Measurements from ENCODE around the gene DIS3L2. TPM values are rescaled to one million over a fixed set of nuclear protein-coding genes. Genes with fewer than 3 reads are reported as not detected.

Gene DIS3L2
- total RNA-seq, 2 donors from 2014 or later: 33.5 to 35.5 TPM

DNA sequence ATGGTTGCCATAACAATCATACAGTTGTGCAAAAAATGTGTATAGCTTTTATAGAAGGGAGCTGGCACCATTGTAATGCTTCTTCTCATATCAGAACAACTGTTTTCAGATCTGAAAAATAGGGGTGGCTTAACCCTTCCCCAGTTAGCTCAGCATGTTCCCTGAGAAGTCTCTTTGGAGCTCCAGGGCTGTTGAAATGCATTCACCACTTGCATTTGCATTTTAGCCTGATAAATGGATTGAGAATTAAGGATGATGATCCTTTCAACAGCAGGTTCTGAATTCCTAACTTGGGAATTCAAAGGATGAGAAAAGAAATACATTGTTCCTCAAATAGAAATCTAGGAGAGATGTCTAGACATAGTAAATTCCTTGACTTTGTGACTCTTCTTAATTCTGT lies 235.3 kb downstream of the DIS3L2 start:
- DNase-seq (no peak), ATAC-seq (no peak)

DNA sequence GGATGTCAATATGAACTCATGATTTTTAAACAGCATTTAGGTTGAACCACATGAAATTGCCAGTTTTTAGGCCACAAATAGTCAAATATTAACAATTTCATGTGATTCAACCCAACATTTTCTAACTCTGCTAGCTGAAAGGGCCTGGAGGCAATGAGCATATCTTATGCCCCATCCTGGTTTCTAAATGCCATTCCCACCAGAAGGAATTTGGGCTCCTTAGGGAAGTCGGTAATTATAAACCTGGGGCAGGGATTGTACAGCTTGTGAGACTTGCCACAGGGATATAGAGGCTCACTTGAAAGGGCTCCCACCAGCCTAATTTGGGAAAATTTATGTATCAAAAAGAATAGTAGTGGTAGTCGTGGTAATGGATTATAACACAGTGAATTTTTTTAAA lies 238.7 kb downstream of the DIS3L2 start:
- no peak for DNase-seq
- no peak for ATAC-seq
- intact Hi-C loops (cut with DNase I, micrococcal nuclease): no loop called here

More for the DNA sequence above, 235.3 kb downstream of the DIS3L2 start:
- intact Hi-C loops (cut with DNase I, micrococcal nuclease): no loop called here

DNA sequence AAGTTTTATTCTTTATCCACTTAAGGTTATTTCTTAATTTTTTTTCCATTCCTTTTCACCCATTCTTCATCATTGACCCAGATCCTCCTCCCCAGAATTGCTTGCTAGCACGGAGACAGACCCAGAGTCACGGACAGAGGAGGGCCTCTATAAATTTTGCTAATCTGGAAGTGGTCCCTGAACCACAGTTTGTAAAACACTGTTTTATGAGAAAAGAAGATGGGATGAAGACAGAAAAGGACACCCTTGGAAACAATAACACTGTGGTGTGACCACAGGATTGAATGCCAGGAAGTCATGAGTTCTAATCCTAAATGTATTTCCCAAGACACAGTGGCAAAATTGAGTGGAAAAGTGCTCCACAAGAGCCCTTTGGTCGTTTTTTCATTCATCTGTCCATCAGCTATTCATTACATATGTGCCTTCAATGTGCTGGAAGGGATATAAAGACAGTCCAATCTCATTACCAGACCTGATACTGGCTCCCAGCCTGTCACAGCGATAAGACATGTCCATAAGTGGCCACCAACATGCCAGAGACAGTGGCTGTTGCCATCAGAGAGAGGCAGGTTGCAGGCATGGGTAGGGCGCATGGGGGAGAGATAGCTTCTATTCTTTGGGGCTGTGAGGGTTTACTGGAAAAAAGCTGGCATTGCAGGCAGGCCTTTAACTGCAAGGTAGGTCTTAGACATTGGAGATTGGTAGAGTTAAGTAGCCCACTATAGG lies 241.8 kb downstream of the DIS3L2 start:
- intact Hi-C loops (cut with DNase I, micrococcal nuclease): no loop called here
- DNase-seq: no peak
- no peak for ATAC-seq

DNA sequence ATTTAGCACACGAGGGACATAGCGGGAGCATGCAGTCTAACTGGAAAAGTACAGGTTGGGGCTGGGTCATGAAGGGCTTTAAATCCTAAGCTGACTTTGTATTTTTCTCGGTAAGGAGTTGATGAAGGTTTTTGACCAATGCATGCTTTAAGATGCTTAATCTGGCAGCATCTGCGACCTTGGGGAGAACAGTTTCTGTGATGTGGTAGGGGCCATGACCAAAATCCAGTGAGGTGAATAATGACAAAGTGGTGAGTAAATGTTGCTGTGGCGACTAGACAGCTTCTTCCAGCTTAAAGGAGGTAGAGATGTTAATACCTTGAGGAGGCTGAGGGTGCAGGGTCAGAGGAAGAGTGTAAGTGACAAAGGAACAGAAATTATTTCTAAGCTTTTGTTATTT lies 242.4 kb downstream of the DIS3L2 start:
- intact Hi-C loops (cut with DNase I, micrococcal nuclease): no loop called here
- DNase-seq: no peak
- ATAC-seq: no peak

DNA sequence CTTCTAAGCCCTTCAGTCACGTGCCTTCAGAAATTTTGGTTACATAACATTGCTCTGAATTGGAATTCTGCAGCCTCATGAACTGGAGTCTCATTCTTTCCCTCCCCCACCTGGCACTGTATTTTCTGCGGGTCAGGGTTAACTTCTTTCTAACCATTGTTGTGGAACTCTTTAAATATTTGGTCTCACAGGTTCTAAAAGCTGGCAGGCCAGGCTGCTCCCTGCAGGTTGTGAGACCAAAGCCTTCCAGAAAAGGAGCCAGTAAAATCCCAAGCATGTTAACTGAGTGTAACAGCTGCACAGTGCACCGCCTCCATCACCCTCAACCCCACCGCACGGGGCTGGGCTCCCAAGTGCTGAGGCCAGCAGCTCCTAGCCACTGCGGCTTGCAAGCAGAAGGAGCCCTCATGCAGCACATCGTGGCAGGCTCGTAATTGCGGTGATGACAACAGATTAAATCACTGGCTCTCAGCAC lies 243.0 kb downstream of the DIS3L2 start:
- intact Hi-C loops (cut with DNase I, micrococcal nuclease): no loop called here
- ATAC-seq (no peak), DNase-seq (no peak)

DNA sequence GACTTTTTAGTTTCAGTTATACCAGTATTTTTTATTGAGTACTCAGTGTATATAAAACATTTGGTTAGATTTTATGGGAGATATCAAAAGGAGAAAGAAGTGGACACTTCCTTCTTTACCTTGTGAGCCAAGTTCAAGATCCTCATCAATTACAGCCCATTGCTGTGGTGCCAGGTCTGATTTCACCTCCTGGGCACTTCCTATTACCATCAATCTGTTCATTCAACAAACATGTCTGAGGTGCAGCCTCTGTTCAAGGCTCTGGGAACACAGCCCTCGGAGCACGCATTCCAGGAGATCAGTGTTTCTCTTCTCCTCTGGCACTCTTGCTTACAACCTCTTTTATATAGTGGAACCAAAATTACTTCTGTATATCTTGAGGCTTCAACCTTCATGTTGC lies 245.7 kb downstream of the DIS3L2 start:
- ATAC-seq: no peak
- intact Hi-C loops (cut with DNase I, micrococcal nuclease): no loop called here
- no peak for DNase-seq

DNA sequence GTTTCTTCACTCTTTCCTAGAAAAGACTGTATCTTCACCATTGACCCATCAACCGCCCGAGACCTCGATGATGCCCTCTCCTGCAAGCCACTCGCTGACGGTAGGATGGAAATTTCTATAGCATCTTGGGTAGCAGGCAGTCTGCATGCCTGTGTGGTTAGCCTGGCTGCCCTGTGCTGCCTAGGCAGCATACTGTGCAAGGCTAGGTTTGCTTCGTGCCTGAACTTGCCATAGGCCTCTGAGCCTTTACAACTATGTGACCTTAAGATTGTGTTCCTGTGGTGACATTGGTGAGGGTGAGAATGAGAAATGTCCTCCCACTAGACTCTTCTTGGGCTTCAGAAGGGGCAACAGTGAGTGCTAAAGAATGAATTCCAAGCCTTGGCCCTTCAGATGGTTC lies 248.8 kb downstream of the DIS3L2 start:
- DNase-seq: no peak
- intact Hi-C loops (cut with DNase I, micrococcal nuclease): no loop called here
- no peak for ATAC-seq

DNA sequence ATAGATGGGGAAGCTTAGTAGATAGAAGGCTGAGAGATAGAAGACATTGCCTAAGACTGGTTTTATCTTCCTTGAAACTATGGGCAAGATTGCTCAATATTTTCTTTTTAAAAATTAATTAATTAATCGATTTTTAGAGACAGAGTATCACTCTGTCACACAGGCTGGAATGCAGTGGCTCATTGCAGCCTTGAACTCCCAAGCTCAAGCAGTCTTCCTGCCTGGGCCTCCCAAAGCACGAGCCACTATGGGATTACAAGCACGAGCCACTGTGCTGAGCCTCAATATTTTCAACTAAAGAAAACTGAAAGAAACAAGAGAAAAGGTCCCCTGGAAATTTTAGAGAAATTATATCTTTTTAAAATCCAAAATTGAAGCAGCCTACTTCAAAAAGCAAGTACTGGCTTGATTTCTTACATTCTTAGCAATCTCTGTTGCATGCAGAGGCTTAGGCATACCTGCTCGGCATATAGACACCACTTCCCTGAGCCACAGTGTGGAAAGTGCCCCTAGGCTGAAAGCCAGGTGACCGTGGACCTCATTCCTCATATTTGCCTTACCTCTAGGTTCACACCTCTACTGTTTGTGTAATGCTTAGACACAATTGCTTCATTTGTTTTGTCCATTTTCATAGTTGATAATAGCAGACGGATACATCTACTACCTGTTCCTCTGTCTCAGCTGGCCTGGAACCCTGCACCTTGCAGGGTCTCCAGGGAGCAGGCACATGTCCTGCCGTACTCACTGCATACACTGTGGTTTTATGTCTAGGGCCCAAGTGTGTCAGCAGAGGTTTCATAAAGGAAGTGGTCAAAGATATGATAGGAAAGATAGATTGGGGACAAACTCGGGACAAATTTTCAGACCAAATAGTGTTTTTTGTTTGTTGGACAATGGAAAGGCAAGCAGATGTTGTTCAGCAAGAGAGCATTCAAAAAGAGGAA lies 250.5 kb downstream of the DIS3L2 start:
- intact Hi-C loops (cut with DNase I, micrococcal nuclease): no loop called here
- ATAC-seq (no peak), DNase-seq (no peak)

DNA sequence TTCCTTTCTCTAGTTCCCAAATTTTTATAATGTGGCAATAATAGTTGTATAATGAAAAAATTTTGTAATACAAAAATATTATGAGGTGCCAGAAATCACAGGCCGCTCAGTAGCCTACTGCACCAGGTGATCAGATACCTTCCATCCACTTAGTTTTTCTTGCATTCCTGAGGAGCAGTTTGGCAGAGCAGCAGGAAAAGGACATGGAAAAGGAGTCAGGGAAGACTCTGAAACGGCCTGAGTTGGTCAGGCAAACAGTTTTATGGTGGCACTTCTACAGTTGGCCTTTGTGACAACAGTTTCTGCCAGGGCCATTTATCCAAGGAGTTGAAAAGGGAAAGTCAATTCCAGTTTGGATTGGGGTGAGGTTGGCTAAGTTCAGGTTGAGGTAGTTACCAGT lies 251.7 kb downstream of the DIS3L2 start:
- ATAC-seq (peak; percentile 43), DNase-seq (no peak)
- intact Hi-C loops (cut with DNase I, micrococcal nuclease): no loop called here

DNA sequence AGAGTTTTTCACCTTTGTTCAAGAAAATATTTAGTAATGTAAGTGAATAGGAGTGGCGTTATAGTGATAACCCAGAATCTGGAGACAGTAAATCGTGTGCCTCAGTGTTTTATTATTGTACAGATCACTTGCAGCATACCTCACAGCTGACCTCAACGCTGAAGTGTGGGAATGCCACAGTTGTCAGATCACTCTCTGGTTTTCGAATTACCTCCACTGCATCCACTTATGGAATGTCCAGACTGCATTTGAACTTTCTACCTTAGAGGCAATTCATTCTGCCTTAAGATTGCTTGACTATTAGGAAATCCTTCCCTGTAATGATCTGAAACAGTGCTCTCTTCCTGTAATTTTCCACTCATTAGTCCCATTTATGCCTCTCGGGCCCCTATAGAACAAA lies 252.5 kb downstream of the DIS3L2 start:
- ATAC-seq (no peak), DNase-seq (no peak)
- intact Hi-C loops (cut with DNase I, micrococcal nuclease): no loop called here

DNA sequence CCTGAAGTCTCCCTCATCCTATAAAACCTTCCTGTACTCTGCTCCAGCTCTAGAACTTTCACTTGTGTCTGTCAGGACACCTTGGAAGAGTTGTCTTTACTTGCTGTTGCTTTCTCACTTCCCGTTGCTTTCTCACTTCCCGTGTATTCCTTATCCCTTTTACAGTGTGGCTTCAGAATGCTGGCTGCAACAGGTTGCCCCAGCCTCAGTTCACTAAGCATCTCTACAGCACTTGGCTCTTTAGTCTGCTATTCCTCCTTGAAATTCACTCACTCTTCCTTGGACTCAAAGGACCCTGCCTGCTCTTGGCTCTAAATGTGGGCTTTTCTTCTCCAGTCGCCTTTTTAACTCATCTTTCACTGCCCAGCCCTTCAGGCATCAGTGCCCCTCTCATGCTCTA lies 254.5 kb downstream of the DIS3L2 start:
- no peak for ATAC-seq

DNA sequence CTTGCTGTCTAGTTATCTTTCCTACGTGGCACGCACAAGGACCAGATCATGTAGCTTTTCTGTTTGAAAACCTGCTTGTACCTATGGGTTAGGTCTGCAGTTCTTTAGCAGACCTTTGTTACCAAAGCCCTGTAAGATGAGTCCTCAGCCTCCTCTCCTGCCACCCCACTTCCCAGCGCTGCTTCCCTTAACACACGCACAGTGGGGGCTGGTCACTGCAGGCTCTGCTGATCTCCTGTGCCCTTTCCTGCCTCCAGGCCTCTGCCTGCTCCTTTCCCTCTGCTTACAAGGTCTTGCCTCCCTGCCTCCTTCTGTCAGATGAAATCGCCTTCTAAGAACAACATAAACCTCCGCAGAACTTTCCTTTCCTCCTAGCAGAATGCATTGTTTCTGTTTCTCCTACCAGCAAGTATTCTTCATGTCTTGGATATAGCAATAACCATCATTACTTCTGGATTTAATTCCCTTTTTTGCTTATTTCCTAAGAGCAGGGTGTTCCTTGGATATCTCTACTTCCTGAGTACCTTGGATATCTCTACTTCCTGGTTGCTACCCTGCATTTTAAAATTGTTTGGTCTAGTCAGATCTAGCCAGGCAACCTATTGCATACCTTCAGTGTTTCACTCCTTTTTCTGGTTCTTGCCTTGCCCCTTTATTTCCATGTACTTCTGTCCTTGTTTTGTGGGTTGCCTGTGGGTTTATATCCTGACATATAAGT lies 257.4 kb downstream of the DIS3L2 start:
- intact Hi-C loops (cut with DNase I, micrococcal nuclease): no loop called here
- ATAC-seq (peak; percentile 36), DNase-seq (no peak)

More for the DNA sequence above, 254.5 kb downstream of the DIS3L2 start:
- no peak for DNase-seq
- intact Hi-C loops (cut with DNase I, micrococcal nuclease): no loop called here

DNA sequence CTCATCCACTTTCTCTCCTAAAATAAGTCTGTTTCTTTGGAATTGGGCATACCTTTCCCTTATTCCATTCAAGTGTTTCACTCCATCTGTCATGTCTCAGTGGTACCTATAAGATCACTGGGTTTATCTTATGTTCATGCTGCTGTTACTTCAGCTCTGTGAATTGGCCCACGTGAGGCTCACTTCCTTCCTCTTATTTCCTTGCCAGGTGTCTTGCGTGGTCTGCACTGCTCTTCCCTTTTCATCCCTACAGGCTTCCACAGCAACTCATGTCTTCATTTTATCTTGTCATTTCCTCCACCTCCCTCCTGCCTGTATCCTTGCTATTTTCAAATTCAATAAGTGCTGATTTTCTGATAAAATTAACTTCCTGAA lies 258.0 kb downstream of the DIS3L2 start:
- intact Hi-C loops (cut with DNase I, micrococcal nuclease): no loop called here
- ATAC-seq (no peak), DNase-seq (no peak)

DNA sequence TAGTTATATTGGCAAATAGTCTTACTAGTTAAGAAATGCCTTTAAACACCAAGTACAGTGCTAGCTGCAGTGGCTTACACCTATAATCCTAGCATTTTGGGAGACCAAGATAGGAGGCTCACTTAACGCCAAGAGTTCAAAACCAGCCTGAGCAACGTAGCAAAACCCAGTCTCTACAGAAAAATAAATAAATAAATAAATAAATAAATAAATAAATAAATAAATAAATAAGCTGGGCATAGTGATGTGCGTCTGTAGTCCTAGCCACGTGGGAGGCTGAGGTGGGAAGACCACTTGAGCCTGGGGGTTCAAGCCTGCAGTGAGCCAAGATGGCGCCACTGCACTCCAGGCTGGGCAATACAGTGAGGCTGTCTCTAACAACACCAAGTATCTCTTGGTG lies 258.4 kb downstream of the DIS3L2 start:
- ATAC-seq (no peak), DNase-seq (no peak)
- intact Hi-C loops (cut with DNase I, micrococcal nuclease): no loop called here

DNA sequence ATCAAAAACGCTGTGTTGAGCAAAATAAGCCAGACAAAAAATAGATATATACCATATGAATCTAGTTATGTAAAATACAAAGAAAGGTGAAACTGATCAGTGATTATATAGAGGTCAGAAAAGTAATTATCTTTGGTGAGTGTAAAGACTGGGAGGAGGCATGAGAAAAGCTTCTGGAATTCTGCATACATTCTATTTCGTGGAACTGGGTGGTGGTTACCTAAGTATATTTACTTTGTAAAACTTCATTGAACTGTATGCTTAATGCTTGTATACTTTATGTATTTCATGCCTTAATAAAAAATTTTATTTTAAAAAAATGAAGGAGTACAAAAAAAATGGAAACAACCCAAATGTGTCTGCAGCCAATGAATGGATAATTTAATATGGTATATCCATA lies 263.9 kb downstream of the DIS3L2 start:
- peak; percentile 42 for ATAC-seq
- DNase-seq: no peak
- intact Hi-C loops (cut with DNase I, micrococcal nuclease): no loop called here

DNA sequence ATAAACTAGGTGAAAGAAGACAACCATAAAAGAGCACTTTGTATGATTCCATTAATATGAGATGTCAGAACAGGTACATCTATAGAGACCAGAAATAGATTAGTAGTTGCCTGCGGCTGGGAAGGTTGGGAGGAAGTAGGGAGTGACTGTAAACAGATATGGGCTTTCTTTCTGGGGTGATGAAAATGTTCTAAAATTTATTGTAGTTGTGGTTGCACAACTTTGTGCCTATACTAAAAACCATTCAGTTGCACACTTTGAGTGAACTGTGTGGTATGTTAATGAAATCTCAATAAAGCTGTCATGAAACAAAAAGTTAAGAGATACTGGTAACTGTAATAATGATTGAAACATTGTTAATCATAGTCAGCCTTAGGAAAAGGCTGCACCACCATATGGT lies 264.4 kb downstream of the DIS3L2 start:
- peak; percentile 22 for ATAC-seq
- DNase-seq: no peak
- intact Hi-C loops (cut with DNase I, micrococcal nuclease): no loop called here

DNA sequence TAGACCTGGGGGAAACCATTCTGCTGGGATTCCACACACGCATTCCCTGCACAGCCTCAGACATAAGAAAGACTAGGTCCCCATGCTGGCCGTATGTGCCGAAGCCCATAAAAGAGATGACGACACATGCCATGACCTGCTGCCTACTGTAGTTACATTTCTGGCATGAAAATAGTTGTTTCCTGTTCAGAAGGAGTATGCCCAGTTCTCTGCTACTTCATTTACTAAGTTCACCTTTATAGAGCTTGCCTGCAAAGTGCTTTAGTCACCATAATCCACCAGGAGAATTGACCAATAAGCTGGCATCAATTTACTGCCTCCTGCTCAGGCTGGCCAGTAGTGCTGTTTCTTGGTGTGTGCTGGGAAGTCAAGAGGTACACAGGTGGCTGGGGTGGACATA lies 266.8 kb downstream of the DIS3L2 start:
- peak; percentile 15 to 46 for DNase-seq
- peak; percentile 86 for ATAC-seq
- intact Hi-C loops (cut with DNase I, micrococcal nuclease): no loop called here

DNA sequence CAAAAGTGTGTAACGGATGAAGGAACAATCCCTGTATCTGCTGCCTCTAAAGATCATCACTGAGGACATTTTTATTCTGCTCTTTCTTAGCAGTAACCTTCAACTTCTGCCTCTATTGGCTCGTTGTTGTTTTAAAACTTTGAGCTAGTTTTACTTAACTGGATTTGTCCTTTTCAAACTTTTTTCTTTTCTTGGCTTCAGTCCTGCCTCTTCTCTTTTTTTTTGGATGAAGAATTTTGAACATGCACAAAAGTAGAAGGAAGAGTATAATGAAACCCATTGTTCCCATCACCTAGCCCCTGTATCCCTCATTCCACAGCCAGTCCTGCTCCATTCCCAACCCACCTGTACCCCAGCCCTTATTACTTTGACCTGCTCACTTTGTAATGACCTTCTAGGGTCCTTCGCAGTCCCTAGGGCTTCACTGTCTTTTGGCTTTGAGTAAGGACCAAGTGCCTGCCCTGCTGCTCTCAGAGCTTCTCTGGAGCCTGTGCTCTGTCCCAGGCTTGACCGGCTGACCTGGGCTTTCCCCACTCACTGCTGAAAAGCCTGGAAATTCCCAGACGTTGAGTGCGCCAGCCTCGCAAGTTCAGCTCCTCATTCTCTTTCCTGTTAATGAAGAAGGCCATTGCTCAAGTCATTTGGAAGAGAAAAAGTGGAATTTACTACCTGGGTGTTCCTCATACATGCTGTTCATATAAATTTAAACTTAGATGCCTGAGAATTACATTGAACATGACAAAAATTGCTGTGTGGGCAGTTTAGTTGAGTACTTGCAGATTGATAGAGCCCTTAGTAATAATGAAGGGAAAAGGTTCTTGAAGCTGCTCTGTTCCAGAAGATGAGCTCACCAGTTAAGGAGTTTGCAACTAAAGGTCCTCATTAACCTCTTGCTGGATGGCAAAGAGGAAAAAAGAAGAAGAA lies 267.7 kb downstream of the DIS3L2 start:
- no peak for ATAC-seq
- no peak for DNase-seq
- intact Hi-C loops (cut with DNase I, micrococcal nuclease): no loop called here

DNA sequence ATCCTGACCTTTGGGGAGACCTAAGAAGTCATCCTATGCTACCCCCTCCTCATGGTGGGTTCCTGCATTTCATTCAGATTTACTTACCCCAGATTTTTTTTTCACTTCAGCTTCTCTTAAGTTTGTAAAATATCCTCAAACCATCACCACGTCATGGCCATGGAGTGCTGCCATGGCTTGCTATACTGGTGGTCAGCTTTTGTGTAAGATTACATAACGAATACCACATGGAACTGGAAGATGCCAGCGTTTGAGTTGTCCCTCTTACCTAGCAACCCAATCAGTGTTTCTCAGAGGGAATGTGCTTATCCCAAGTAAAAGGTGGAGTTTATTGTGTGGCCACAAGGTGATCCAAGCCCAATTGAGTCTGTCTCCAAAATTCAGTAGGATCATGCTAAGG lies 268.4 kb downstream of the DIS3L2 start:
- intact Hi-C loops (cut with DNase I, micrococcal nuclease): no loop called here
- ATAC-seq (no peak), DNase-seq (no peak)
